ENCODE results near the gene PGC.

The PGC gene

GRCh38 chr6:41747256-41748101, at the start of gene PGC:
Gene PGC, minus strand, starts transcription at chr6:41747397. Its CDS starts 63 bp downstream, at chr6:41747334.
- no peak for DNase-seq

DNA sequence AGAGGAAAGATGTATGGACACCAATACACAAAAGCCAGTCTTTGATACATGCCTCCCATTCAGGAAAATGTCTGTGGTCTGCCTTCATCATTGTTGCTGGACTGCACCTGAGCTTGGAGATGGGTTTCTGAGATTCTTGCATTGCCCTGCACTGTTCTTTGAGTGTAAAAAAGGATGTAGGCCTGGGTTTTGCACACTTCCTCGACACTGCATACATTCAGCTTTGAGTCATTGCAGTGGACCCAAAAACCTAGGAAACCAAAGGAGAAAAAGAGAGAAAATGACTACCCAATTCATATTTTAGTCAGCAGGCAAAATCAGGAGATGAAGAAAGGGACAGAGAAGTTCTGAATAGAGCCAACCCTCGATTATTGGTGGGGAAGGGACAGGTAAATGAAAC, 49.3 kb upstream of the PGC start:
- DNase-seq: no peak

GRCh38 chr6:41791984-41792383, 44.8 kb upstream of the PGC start:
- DNase-seq: no peak

DNA sequence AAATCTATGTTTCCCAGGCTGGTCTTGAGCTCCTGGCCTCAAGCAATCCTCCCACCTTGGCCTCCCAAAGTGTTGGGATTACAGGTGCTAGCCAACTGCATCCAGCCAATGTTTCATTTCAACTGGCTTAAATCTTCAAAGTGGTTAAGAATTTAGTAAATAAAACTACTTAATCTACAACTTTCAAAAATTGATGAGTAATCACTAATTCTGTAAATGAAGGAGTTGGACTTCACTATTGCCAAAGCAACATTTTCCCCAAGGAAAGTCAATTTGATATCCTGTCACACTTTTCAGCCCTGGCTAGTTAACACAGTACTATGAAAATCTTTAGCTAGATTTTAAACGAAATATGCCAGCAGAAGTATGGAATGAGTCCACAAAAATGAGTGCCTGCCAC, 44.1 kb upstream of the PGC start:
- DNase-seq: no peak

DNA sequence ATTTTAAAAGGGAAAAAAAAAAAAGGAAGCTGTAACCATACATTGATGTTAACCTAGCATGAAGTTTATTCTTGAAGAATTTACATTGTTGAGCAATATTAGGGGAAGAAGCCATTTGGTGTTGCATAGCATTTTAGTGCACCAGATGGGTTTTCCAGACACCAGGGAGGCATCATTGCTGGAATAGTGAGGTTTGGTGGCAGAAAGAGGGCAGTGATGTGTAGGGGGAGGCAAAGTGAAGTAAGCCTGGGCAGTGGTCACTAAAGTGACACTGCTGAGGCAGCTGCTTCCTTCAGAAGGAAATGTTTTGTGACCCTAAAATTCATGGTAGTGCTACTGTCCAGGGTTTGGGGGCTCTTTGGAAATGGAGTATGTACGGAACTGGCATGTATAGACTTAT, 42.8 kb upstream of the PGC start:
- DNase-seq: no peak

DNA sequence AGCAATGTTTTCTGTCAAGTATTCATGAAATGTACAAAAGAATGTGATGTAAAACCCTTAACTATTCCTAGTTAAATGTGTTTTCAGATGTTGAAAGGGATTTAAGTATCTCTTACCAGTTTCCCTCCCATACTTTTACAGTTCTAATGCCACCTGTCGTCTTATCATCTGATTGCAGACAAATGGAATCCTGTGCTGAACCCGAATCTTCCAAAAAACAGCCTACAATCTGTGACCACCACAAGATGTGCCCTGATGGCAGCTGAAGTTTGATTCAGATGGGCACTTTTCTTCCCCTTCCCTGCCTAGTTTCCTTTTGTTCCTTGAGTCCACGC, 42.2 kb upstream of the PGC start:
- DNase-seq: no peak

DNA sequence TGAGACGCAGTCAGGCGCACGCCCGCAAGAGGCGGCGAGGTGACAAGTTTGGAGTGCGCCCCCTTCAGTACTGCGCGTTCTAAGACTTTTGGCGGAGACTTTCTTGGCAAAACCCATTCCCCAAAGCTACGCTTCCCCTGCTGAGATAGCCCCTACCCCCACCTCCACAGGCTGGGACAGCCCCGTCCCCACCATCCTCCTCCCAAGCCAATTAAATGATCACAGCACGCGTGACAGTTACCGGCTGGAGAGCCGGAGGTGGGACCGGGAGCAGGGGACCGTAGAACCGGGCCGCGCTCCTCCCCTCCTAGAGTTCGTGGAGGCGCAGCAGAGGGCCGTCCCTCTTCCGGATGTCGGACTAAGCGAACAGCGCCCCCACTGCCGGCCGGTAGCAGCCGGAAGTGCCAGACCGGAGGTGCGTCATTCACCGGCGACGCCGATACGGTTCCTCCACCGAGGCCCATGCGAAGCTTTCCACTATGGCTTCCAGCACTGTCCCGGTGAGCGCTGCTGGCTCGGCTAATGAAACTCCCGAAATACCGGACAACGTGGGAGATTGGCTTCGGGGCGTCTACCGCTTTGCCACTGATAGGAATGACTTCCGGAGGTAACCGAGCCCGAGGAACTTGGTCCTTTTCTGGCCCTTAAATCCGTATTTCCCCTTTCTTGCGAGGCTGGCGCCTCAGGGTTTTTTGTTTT, 40.2 kb upstream of the PGC start, which contains the start of gene TOMM6:
Gene TOMM6, plus strand, starts transcription at position 476 of the 699 bp plus-strand sequence. Its CDS starts 4 bp downstream, at position 480.
- peak; percentile 92 for DNase-seq

GRCh38 chr6:41786451-41787218, 39.4 kb upstream of the PGC start:
- DNase-seq: peak; percentile 83

GRCh38 chr6:41785689-41786450, 38.7 kb upstream of the PGC start:
- DNase-seq: no peak

DNA sequence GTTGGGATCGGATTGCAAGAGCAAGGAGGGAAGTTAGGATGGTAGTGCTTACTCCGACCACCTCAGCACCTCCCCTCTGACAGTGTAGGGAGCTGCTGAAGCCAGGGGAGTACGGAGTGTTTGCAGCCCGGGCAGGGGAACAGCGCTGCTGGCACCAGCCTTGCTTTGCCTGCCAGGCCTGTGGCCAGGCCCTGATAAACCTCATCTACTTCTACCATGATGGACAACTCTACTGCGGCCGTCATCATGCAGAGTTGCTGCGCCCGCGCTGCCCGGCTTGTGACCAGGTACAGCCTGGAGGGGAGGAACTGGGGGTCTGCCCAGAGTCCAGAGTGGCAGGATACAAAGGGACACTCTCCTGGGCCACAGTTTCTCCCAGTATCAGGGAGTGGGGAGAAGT, 38.1 kb upstream of the PGC start:
- DNase-seq: no peak

GRCh38 chr6:41784581-41785171, 37.5 kb upstream of the PGC start:
- DNase-seq: no peak

- DNase-seq: no peak
Observed at GRCh38 chr6:41783106-41783780, 36.0 kb upstream of the PGC start.

DNA sequence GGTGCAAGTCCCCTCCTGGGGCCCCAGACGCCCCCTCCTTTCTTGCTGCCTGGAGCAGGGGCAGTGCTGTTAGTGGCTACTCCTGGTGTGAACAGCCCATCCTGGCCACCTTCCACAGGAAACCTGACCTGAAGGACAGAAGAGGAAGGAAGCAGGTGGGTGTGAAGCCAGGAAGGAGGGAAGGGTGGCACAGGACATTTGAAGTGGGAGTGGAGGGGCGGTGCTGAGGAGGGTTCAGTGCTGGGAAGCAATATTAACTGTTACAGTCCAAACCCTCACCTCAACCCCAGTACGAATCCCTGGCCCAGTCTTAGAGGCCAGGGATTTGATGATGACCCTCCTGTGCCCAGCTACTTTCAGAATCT, 34.2 kb upstream of the PGC start:
- no peak for DNase-seq

- DNase-seq: no peak
Observed at GRCh38 chr6:41780551-41781365, 33.6 kb upstream of the PGC start, which contains the start of gene PRICKLE4. Gene PRICKLE4, plus strand, starts transcription at chr6:41780782. Its CDS starts 2,692 bp downstream, at chr6:41783474.

- DNase-seq: peak; percentile 97
Observed at GRCh38 chr6:41779788-41780550, 32.8 kb upstream of the PGC start, which contains the start of gene FRS3. Gene FRS3, minus strand, starts transcription at chr6:41779900. Its CDS starts 2,913 bp downstream, at chr6:41776987.

DNA sequence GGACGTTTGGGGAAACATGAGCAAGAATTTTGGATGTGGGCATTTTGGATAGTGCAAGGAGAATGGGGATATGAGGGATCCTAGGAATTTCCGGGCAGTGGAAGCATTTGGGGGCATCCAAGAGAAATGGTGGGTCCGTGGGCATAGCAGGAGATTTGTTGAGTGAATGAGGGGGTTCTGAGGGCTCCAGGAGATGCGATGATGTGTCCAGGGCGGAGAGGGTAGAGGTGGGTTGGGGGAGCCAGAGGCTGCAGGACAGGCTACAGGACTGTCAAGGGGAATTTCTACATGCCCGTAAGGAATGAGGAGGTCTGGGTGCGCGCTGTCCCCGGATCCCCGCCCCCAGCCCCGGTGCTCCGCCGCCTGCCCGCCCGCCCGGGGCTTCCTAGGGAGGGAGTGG, 32.1 kb upstream of the PGC start:
- DNase-seq: no peak

DNA sequence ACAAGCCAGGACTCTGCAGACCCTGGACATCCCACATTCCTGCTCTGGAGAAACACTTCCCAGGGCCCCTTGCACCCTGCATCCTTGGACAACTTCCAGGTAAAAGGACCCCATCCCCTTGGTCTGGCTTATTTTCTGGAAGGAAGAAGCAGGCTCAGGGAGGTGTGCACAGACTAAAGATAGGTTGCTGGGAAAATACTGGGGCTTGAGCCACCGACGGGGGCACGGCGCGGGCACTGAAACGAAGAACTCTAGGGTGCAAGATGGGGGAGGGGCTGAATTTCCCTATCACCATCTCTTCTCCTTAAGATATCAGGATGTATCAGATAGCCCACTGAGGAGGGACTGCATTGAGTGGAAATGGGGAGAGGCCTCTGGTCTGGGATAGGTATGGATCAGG, 31.7 kb upstream of the PGC start:
- DNase-seq: no peak

- no peak for DNase-seq
Observed at GRCh38 chr6:41777551-41778285, 30.5 kb upstream of the PGC start.

DNA sequence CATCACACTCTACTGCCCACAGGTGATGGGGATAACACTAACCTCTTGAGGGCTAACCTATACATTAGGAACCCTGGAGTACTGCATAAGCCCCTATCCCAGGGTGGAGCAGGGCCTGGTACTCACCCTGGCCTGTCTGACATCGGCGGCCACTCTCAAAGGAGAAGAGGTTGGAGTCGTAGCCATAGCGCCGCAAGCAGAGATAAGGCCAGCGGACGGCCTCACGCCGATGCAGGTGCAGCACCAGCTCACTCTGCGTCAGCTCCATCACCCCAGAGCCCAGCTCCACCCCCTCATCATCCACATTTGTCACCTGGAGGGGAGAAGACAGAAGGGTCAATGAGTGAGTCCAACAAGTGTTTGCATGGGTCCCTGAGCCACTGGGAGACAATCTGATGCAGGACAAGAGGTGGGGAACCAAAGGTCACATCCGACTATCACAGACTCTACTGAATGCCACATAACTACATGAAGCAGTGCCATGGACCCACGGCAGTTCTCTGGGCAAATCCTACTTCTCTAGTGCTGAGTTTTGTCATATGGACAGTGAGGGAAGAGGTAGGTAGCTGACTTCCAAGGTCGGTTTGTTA, 28.2 kb upstream of the PGC start:
- DNase-seq: no peak
